ENCODE measurements around the gene PPP2R2B. TPM values are rescaled to one million over a fixed set of nuclear protein-coding genes. Genes with fewer than 3 reads are reported as not detected.

PPP2R2B gene
- total RNA-seq, 3 donors from 2014 or later (not counting 1 experiment from before 2014, with no cell fraction given), result 44.9 to 68.3 (median 63.7) TPM

DNA sequence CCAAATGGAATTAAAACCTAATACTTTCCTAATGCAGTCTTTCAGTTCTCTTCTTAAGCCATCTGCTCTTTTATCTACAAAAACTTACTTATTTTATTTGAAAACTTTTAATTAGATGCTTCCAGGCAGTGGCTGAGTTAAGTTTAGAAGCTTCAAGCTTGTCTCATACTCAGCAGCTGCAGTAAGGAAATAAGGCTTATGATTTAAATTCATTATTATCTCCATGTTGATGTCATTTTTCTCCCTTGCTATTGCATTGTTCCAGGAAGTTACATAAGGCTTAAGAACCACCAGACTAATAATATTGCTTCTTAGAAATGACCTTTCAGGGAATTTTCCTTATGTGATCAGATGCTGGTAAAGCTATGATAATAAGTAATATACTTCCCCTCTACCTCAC, 119.6 kb downstream of the PPP2R2B start:
- no peaks in the 10 kb centered on the region for H3K36me3 ChIP-seq (ENCODE audit: control insufficient read depth, insufficient read depth, low read length)
- peak overlapping the region in 1 of 2 donors; percentile 58 for H3K27ac Mint-ChIP-seq

DNA sequence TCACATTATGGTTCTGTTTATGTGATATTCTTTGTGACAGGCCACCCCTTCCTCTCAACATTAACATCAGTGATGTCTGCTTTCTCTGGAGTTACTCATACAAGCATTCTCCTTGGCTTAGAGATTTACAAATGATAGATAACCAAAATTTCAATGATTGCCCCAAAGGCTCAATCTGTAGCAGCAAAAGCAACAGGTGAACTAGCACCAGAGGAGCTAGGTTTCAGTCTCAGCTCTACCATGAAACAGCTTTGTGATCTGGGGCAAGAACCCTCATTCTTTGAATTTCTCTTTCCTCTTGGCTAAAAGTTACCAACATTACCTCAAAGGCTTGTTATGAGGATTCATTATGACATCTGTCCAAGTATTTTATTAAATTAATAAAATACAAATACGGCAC, 120.5 kb downstream of the PPP2R2B start:
- H3K27me3 Mint-ChIP-seq (ENCODE audit: low read depth in 2 of 2), result no peaks in the 10 kb centered on the region
- H3K27ac Mint-ChIP-seq, result no peak overlapping the region
- H3K9me3 Mint-ChIP-seq, result peaks cover 0 to 3% of the 10 kb centered on the region in 2 donors
- 100% methylated on average over 1 of the region's 1 CpG for WGBS (ENCODE audit: insufficient coverage)
- DNase-seq (no peak), ATAC-seq (no peak)
- peaks cover 61 to 67% of the 10 kb centered on the region in 2 donors for H3K4me1 Mint-ChIP-seq
- intact Hi-C loops (cut with micrococcal nuclease), result no loop called here
- Histone ChIP-seq H3K4me1 (ENCODE audit: control insufficient read depth, insufficient read depth, low read length) (peaks cover 19% of the 10 kb centered on the region), H3K4me3 (ENCODE audit: low read length) (no peak overlapping the region), H3K36me3 (ENCODE audit: control insufficient read depth, insufficient read depth, low read length) (no peaks in the 10 kb centered on the region), H3K27me3 (ENCODE audit: control insufficient read depth, insufficient read depth, low read length) (no peaks in the 10 kb centered on the region), H3K27ac (ENCODE audit: low read length) (no peak overlapping the region), H3K9me3 (ENCODE audit: control insufficient read depth, insufficient read depth, low read length) (no peaks in the 10 kb centered on the region)
- TF ChIP-seq, protein P1, sequence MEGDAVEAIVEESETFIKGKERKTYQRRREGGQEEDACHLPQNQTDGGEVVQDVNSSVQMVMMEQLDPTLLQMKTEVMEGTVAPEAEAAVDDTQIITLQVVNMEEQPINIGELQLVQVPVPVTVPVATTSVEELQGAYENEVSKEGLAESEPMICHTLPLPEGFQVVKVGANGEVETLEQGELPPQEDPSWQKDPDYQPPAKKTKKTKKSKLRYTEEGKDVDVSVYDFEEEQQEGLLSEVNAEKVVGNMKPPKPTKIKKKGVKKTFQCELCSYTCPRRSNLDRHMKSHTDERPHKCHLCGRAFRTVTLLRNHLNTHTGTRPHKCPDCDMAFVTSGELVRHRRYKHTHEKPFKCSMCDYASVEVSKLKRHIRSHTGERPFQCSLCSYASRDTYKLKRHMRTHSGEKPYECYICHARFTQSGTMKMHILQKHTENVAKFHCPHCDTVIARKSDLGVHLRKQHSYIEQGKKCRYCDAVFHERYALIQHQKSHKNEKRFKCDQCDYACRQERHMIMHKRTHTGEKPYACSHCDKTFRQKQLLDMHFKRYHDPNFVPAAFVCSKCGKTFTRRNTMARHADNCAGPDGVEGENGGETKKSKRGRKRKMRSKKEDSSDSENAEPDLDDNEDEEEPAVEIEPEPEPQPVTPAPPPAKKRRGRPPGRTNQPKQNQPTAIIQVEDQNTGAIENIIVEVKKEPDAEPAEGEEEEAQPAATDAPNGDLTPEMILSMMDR (IDR thresholded peaks at IDR 0.05), result no peak
- H3K4me3 Mint-ChIP-seq, result no peak overlapping the region
- H3K36me3 Mint-ChIP-seq, result peaks cover 8% of the 10 kb centered on the region

More for the DNA sequence above, 119.6 kb downstream of the PPP2R2B start:
- H3K4me3 ChIP-seq (ENCODE audit: low read length), result no peak overlapping the region
- no peaks in the 10 kb centered on the region for H3K9me3 ChIP-seq (ENCODE audit: control insufficient read depth, insufficient read depth, low read length)
- Mint-ChIP-seq H3K4me3 (no peak overlapping the region), H3K27me3 (ENCODE audit: low read depth in 2 of 2) (no peaks in the 10 kb centered on the region), H3K36me3 (peaks cover 8% of the 10 kb centered on the region), H3K4me1 (peaks cover 53 to 58% of the 10 kb centered on the region in 2 donors), H3K9me3 (peaks cover 0 to 3% of the 10 kb centered on the region in 2 donors)
- no peak overlapping the region for H3K27ac ChIP-seq (ENCODE audit: low read length)
- no peak for DNase-seq
- peaks cover 11% of the 10 kb centered on the region for H3K4me1 ChIP-seq (ENCODE audit: control insufficient read depth, insufficient read depth, low read length)
- H3K27me3 ChIP-seq (ENCODE audit: control insufficient read depth, insufficient read depth, low read length), result no peaks in the 10 kb centered on the region
- no peak for ATAC-seq
- TF ChIP-seq, protein P1 (IDR thresholded peaks at IDR 0.05), result no peak
- intact Hi-C loops (cut with micrococcal nuclease), result no loop called here

DNA sequence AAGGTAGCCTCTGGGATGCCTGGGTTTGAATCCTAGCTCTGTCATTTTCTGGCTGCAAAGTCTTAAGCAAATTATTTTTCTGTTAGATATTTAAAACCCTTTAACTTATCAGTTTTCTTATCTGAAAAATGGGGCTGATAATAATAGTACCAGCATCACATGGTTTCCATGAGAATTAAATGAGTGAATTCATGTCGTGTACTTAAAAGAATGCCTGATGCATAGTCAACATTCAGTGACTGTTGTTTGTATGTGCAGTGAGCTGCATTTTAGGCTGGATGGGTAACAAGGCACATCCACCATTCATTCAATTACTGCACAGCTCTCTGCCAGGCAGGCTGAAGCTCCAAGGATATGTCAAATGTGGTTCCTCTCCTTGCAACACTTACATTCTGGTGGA, 122.0 kb downstream of the PPP2R2B start:
- Mint-ChIP-seq H3K9me3 (peaks cover 0 to 3% of the 10 kb centered on the region in 2 donors), H3K27me3 (ENCODE audit: low read depth in 2 of 2) (no peaks in the 10 kb centered on the region), H3K36me3 (peaks cover 8% of the 10 kb centered on the region), H3K27ac (peak overlapping the region in 1 of 2 donors; percentile 68), H3K4me3 (no peak overlapping the region), H3K4me1 (peaks cover 63 to 74% of the 10 kb centered on the region in 2 donors)
- no peak overlapping the region for H3K4me3 ChIP-seq (ENCODE audit: low read length)
- intact Hi-C loops (cut with micrococcal nuclease), result no loop called here
- ATAC-seq (no peak), DNase-seq (no peak)
- H3K27ac ChIP-seq (ENCODE audit: low read length), result no peak overlapping the region
- H3K4me1 ChIP-seq (ENCODE audit: control insufficient read depth, insufficient read depth, low read length), result peaks cover 33% of the 10 kb centered on the region
- TF ChIP-seq, protein P1 (IDR thresholded peaks at IDR 0.05), result no peak
- H3K9me3 ChIP-seq (ENCODE audit: control insufficient read depth, insufficient read depth, low read length), result no peaks in the 10 kb centered on the region
- H3K36me3 ChIP-seq (ENCODE audit: control insufficient read depth, insufficient read depth, low read length), result no peaks in the 10 kb centered on the region
- 83% methylated on average over 1 of the region's 1 CpG for WGBS (ENCODE audit: insufficient coverage)
- H3K27me3 ChIP-seq (ENCODE audit: control insufficient read depth, insufficient read depth, low read length), result no peaks in the 10 kb centered on the region

DNA sequence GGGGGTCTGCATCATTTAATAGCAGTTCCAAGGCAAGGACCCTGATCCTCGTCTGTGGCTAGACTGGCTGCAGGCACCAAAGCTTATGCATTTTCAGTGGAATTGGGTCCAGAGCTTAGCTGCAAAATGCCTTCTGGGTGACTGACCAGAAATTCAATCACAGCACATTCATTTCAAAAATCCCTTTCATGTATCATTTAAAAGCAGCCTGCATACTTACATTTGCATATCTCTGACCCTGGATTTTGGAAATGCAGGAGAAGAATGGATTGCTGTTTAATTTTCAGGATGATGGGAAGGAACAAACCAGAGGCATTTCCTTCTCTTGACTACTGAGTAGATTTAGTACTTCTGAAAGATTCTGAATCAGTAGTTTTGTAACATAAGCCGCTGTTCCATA, 122.8 kb downstream of the PPP2R2B start:
- ATAC-seq, result no peak
- peaks cover 41% of the 10 kb centered on the region for H3K4me1 ChIP-seq (ENCODE audit: control insufficient read depth, insufficient read depth, low read length)
- H3K4me3 Mint-ChIP-seq, result no peak overlapping the region
- WGBS (ENCODE audit: insufficient coverage), result 97% methylated on average over 1 of the region's 2 CpGs
- DNase-seq, result no peak
- peaks cover 0 to 3% of the 10 kb centered on the region in 2 donors for H3K9me3 Mint-ChIP-seq
- H3K4me1 Mint-ChIP-seq, result peaks cover 68 to 79% of the 10 kb centered on the region in 2 donors
- no peaks in the 10 kb centered on the region for H3K36me3 ChIP-seq (ENCODE audit: control insufficient read depth, insufficient read depth, low read length)
- H3K27me3 Mint-ChIP-seq (ENCODE audit: low read depth in 2 of 2), result no peaks in the 10 kb centered on the region
- intact Hi-C loops (cut with micrococcal nuclease), result no loop called here
- no peak overlapping the region for H3K27ac ChIP-seq (ENCODE audit: low read length)
- H3K27ac Mint-ChIP-seq, result no peak overlapping the region
- H3K9me3 ChIP-seq (ENCODE audit: control insufficient read depth, insufficient read depth, low read length), result peaks cover 3% of the 10 kb centered on the region
- H3K27me3 ChIP-seq (ENCODE audit: control insufficient read depth, insufficient read depth, low read length), result no peaks in the 10 kb centered on the region
- H3K36me3 Mint-ChIP-seq, result peaks cover 7% of the 10 kb centered on the region
- H3K4me3 ChIP-seq (ENCODE audit: low read length), result no peak overlapping the region
- TF ChIP-seq, protein P1 (IDR thresholded peaks at IDR 0.05), result no peak

All from natural killer cell (primary cell).